HG02840 (cell line): ENCODE data around the gene OR1E2.
"Not testable (repeated sequence)": the region's sequence is repeated elsewhere in the genome, so short reads cannot be mapped to it uniquely, and the experiment has no call there.

Experiments used
- ATAC-seq: cut with Tn5 transposase; IDR thresholded peaks from one replicate; pipeline ENCODE4 v1.9.1; 2021; ENCODE audit warnings: mild to moderate bottlenecking, moderate library complexity, moderate number of reproducible peaks; ENCODE audit not compliant: unreplicated experiment, low FRiP score

Gene OR1E2, protein sequence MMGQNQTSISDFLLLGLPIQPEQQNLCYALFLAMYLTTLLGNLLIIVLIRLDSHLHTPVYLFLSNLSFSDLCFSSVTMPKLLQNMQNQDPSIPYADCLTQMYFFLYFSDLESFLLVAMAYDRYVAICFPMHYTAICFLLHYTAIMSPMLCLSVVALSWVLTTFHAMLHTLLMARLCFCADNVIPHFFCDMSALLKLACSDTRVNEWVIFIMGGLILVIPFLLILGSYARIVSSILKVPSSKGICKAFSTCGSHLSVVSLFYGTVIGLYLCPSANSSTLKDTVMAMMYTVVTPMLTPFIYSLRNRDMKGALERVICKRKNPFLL

DNA sequence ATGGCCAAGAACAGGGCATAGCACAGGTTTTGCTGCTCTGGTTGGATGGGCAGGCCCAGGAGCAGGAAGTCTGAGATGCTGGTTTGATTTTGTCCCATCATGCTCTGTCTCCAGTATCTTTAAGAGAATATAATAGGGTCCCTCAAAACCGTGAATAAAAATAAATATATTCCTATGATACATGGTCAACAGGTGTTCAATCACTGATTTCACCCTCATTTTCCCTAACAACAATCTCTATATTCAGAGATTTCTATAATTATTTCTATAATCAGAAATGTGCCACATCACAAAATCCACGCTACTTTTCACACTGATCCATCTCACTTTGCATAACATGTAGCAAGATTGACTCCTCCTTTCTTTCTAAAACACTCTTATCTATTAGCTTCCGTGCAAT lies at the start of gene OR1E2:
Gene OR1E2, minus strand, starts transcription at position 101 of the 400 bp plus-strand sequence. Its CDS starts 0 bp downstream, at position 101.
- no peak for ATAC-seq

DNA sequence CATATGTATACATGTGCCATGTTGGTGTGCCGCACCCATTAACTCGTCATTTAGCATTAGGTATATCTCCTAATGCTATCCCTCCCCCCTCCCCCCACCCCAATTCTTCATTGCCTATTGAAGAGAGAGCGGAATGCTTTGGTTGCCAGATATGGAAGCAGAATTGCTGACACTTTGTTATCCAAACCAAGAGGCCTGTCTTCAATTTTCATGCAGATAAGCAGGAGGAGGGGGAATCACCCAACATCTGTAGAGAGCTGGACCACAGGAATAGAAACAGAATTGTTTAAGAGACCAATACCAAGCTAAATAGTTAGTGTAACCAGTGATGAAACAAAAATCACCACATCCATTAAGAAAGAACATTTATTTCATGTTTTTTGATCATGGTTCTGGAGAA lies 49.2 kb upstream of the OR1E2 start:
- no peak for ATAC-seq

DNA sequence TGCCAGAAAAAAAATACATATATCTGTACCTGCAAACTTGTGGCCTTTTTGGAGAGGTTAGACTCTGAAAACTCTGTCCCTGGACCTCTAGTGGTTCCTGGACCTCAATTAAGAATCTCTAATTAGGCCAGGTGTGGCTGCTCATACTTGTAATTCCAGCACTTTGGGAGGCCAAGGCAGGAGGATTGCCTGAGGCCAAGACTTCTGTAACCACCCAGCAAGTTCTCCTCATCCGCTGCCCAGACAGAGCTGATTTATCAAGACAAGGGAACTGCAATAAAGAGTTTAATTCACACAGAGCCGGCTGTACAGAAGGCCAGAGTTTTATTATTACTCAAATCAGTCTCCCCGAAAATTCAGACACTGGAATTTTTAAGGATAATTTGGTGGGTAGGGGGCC lies 46.3 kb upstream of the OR1E2 start:
- no peak for ATAC-seq

DNA sequence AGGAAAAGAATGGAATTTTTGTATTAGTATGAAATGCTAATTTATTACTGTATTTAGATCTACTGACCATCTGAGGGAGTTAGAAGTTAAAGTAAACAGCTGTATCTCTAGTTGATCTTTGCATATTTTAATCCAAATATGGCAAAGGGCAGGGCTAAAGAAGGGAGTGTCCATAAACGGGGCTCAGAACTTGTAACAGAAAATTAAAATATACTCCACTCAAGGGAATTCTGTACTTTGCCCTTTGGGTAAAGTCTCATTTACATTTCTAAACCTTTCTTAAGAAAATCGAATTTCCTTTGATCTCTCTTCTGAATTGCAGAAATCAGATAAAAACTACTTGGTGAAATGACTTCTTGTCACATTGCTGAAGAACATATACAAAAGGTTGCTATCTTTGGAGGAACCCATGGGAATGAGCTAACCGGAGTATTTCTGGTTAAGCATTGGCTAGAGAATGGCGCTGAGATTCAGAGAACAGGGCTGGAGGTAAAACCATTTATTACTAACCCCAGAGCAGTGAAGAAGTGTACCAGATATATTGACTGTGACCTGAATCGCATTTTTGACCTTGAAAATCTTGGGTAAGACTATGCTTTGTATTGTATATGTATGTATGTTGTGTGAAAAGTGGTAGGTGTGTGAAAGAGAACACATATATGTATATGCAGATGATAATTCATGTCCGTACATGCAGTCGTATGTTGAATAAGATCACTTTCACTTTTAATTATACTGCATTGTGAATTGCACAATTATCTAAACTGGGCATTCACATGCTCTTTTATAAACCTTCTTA lies 42.4 kb upstream of the OR1E2 start, which contains the start of gene ASPA:
Gene ASPA, plus strand, starts transcription at position 186 of the 799 bp plus-strand sequence. Its CDS starts 163 bp downstream, at position 349.
- ATAC-seq, result no peak

DNA sequence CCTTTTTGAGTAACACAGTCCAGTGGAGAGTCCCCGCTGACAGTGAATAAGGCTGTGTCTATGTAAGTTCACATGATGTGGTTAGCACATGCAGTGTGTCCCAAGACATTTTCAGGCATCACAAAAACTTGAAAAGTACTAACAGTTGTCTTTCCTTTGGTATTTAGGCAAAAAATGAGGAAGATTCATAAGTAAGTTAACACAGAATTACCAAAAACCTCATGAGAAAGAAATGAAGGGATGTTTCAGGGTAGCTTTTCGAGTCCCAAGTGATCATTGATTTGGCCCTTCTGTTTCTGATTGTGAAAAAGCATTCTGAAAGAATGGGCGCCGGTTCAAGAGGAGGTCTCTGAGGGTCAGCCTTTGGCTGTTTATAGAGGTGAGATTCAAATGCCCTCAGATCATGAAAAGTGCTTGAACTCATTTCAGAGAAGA lies 41.6 kb upstream of the OR1E2 start:
- ATAC-seq, result no peak

DNA sequence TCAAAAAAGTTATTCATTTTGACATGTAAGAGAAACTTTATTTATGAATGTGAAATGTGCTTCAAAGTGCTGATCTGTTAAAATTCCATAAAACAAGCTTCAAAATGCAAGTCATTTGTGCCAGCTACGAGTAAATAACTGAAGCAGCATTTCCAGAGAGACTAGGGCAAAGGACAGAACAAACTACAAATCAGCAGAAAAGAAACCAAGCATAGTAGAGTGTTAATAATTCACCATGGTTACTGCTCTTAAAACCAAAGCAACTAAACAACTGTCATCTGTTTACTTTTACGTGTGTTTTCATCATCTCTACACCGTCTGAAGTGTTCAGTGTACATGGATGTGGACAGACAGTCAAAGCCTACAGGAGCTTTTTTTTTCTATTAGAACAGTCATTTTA lies 40.6 kb upstream of the OR1E2 start:
- ATAC-seq, result no peak

DNA sequence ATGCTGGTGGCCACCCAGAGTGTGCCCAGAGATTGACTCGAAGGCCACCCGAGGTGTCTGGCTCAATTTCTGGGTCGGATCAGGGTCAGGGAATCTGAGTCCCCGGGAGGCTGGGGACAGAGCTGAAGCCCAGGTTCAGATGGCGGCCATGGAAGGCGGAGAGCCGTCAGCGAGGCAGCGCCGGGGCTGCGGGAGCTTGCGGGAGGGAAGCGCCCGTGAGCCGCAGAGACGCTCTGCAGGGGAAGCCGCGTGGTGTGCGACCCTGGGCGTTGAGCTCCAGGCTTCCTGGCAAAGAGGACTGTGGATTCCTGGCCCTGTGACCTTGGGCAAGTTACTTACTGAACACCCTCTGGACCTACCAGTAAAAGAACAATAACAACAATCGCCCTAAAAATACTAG lies 38.5 kb upstream of the OR1E2 start:
- ATAC-seq, result no peak

DNA sequence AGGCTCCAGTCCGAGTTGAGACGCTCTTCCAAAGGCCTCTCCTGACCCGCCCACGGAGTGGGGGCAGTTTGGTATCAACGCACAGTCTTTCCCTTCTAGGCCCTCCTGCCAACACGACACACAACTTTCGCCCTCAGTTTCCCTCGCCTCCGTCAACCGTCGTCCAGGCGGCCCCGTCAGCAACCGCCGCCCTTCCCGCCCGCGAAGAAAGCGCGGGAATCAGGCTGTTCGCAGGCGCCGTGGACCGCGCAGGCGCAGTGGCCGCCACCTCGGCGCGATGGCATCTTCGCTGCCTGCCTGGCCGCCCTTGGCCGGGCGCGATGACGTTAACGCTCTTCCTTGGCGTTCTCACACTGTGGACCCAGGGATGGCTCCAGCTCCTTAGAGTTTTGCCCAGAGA lies 38.0 kb upstream of the OR1E2 start, which contains the start of gene SPATA22:
Gene SPATA22, minus strand, starts transcription at position 221 of the 400 bp plus-strand sequence. CDS start 2,494 bp downstream, outside the sequence.
- no peak for ATAC-seq

DNA sequence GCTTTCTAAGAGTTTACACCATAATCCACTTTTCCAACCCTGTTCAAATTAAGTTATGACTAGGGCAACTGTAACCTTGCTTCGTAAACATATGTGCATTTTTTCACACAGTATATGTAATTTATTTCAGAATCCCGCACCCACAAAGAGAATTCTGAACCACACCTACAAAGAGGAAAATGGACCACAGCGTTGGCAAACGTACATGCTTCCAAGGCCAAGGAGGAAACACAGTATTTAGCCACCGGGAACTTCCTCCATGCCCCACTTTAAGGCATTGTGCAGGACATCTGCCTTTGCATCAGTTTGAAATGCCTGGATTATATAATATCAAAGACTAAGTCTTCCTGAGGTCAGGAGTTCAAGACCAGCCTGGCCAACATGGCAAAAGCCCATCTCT lies 35.9 kb upstream of the OR1E2 start:
- no peak for ATAC-seq

DNA sequence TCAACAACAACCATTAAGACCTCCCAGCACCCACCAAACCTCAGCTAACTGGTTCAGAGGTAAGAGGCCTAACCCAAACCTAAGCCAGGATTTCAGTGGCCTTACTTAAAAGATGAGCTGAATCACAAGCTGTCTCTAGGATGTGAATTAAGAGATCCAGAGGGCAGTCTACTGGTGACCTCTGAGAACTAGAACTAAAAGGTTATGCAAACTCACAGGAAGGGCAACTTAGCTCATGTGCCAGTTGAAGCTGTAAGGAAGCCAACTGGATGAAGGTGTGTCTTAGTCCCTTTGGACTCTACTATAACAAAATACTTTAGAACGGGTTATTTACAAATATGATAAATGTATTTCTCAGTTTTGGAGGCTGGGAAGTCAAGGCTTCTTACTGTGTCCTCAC lies 32.7 kb upstream of the OR1E2 start:
- ATAC-seq, result not testable (repeated sequence)

DNA sequence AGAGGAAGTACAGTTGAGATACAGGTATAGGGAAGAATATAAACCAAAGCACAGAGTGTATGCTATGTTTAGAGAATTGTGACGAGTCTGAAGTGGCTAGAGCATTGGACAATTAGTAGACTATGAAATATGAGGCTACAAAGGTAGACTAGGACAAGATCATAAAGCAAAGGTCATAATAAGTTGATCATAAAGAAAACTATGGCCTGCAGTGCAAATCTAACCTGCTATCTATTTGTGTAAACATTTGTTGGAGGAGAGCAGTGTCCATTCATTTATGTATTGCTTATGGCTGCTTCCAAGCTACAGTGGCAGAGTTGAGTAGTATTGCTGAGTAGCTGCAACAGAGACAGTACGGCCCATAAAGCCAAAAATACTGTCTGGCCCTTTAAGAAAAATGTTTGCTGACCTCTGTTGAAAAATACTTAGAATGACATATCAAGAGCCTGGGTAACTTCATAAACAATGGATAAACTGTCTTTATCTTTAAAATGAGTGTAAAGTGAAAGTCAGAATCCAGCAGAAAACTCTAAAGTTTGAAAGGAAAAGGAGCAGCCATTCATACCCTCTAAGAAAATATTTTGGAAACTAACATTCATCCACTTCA lies 14.5 kb upstream of the OR1E2 start:
- no peak for ATAC-seq

DNA sequence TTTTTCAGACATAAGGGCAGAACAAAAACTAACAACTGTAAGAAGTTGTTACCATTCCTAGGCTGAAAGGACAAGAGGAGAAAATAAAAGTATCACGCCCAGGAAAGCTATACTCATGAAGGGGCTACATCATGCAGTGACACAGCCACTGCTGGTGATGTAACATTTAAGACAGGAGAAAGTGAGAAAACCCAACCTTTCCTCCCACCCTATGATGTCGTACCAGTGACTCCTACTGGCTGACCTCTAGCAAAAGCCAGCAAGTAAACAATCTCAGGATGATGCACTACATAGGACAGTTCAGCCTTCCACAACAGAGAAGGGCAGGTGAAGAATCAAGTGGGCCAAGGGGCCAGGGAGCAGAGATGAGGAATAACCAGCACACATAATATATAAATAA lies 14.0 kb upstream of the OR1E2 start:
- no peak for ATAC-seq

DNA sequence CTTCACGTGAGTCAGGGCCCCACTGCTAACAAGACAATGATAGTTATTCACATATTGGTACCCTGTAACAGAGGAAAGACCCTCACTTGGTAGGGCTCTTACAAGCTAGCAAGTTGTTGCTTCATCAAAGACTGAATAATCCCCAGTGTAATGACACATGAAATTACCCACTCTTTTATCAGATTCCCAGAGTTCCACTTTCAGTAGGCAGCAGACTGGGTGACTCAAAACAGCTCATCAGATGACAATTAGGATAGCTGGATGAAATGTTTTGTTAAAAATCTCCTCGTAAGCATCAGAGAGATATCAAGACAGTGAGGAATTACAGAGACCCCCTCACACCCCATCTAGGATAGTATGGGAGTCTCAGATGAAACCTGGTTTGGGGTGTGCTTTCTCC lies 6.8 kb upstream of the OR1E2 start:
- ATAC-seq, result no peak

DNA sequence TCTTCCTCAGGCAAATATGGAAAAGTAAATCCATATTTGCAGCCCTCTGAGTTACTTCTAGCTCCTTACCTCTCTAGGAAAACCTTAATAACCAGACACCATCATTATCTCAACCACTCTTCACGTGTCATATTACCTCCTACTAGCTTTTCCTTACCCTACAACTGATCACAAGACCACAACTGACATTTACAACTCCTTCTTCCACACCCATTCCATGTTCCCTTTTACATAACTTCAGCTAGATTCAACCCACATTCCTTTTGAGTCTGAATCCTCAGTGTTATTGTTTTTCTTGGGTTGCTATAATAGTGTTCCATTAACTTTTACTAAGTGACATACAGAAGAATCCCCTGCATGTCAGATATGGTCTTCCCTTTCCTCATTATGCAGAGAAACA lies 4.7 kb upstream of the OR1E2 start:
- no peak for ATAC-seq

DNA sequence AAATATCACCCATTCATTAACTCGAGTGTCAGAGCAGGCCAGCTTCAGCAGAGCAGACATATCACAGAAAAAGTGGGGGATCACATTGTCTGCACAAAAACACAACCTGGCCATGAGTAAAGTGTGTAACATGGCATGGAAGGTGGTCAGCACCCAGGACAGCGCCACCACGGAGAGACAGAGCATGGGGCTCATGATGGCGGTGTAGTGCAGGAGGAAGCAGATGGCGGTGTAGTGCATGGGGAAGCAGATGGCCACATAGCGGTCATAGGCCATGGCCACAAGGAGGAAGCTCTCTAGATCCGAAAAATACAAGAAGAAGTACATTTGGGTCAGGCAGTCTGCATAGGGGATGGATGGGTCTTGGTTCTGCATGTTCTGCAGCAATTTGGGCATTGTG lies 426 bp downstream of the OR1E2 start:
- ATAC-seq, result not testable (repeated sequence)

DNA sequence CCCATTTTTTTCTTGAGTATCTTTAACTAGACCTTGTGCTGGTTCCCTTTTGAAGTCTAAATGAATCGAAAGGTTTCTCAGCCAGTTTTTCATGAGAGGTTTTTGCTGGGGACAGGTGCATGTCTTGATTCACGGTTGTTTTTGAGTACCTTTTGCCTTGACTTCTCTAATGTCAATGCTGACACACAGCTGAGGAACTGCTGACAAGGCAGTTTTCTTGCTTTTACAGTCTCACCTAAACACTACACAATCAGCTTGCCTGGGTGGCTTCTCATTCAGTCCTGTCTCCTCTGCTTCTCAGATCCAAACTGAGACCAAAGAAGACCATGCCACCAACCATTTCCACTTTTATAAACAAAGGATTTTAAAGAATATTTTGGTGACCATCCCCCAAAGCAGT lies 15.4 kb downstream of the OR1E2 start:
- no peak for ATAC-seq

DNA sequence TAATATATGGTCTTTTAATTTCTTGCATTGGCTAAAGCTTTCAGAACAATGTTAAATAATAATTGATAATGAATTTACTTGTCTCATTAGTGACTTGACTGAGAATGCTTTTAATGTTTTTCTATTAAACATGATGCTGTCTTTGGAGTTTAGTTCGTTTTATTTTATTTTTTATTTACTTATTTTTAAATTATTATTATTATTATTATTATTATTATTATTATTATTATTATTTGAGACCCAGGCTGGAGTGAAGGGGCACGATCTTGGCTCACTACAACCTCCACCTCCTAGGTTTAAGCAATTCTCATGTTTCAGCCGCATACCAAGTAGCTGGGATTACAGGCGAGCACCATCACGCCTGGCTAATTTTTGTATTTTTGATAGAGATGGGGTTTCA lies 18.0 kb downstream of the OR1E2 start:
- no peak for ATAC-seq

DNA sequence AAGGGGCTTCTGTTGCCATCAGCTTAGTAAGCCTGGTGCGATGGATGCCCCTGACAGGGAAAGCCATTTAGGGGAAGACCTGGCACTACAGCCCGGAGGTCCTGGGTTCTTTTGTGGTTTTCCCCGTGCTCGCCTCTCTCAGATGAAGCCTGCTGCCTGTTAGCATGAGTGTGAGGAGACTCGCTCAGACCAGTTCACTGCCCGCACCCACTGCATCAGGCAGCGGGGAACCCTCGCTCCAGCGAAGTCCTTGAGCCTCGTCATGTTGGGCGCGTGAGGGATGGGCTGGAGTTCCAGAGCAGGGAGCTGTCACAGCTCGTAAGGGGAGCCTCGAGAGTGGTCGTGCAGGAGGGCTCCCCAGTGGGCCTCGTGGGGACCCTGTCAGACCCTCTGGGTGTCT lies 21.4 kb downstream of the OR1E2 start:
- not testable (repeated sequence) for ATAC-seq

DNA sequence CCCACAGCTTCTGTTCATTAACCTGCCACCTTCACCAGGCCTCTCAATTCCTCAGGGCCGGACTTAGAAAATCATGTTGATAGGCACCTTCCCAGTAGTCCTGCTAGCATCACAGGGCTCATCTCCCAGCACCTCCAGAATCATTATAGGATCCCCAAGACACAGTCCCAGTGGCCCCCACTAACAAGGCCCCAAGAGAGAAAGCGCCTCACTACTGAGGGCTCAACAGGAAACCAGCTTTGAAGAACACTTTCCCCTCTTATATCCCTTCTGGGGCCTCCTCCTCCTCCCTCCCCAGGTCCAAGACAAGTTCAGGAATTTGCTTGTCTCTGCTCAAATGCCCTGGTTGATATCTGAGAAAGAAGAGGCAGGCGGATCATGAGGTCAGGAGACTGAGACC lies 22.6 kb downstream of the OR1E2 start, which contains the start of gene OR3A3:
Gene OR3A3, plus strand, starts transcription at position 301 of the 400 bp plus-strand sequence.
- no peak for ATAC-seq

DNA sequence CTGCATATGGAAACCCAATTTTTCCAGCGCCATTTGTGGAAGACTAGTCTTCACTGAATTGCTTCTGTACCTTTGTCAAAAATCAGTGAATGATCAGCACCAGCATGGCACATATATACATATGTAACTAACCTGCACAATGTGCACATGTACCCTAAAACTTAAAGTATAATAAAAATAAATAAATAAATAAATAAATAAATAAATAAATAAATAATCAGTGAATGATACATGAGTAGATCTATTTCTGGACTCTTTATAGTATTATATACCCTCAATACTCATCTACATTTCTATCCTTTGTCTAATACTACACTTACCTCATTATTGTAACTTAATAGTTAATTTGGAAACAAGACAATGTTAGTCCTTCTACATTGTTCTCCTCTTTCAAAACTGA lies 29.8 kb downstream of the OR1E2 start:
- not testable (repeated sequence) for ATAC-seq

DNA sequence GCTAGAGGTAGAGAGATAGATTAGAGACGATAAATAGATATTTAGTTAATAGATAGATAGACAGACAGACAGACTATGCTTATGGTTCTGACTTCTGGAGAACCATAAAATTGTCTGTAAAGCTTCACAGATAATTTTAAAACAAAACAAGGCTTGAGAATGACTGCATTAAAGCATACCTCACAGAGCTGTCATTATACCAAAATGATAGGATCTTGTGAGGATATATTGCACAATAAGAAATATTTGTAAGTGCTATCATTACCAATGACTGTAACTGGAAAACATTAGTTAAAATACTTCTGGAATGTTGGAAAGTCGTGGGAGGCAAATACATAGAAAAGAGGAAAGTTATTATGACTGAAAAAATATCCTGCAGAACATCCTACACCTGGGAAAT lies 31.9 kb downstream of the OR1E2 start:
- no peak for ATAC-seq
